Measurements from ENCODE around the gene TRAPPC14. TPM values are rescaled to one million over a fixed set of nuclear protein-coding genes. Genes with fewer than 3 reads are reported as not detected.

The TRAPPC14 gene
- total and polyA plus RNA-seq, 2 of the 13 experiments (the other 11 are each of a cell fraction or from before 2014, with no cell fraction given): 4.7 to 9.6 TPM

GRCh38 chr7:100111914-100112313 is 46.6 kb downstream of the TRAPPC14 start (continued):
- TF ChIP-seq ZNF296 (CRISPR knock-in tag; conservative IDR thresholded peaks at IDR 0.05) (no peak), CTCF (CRISPR knock-in tag; IDR thresholded peaks at IDR 0.05) (no peak)

GRCh38 chr7:100111156-100111555 is 47.4 kb downstream of the TRAPPC14 start:
- H3K36me3 ChIP-seq (replicated peaks in 1 of 2; ENCODE audit: control insufficient read depth in 1 of 2, insufficient read depth in 2 of 2, low read length in 2 of 2): peaks cover 7 to 36% of the 10 kb centered on the region in 2 experiments; a peak in 4 of 5 replicates
- no peaks in the 10 kb centered on the region for H4K20me1 ChIP-seq (ENCODE audit: insufficient read depth, low read length)
- ChIA-PET POLR2A (no interaction called here), CTCF (ENCODE audit: low intra/inter-chr PET ratio, low total read pairs) (no interaction called here)
- no peak for FAIRE-seq
- no peak overlapping the region for H3K4me3 ChIP-seq (replicated peaks in 1 of 3; ENCODE audit: insufficient read depth in 1 of 3, low read depth in 2 of 3, low read length in 3 of 3)
- WGBS (ENCODE audit: low lambda C conversion rate): 100% methylated on average over 2 of the region's 7 CpGs
- intact Hi-C loops (cut with micrococcal nuclease; ENCODE audit: unreplicated experiment): no loop called here
- no peaks in the 10 kb centered on the region for H3K27me3 ChIP-seq (ENCODE audit: control insufficient read depth in 1 of 2, insufficient read depth in 2 of 2, low read length in 2 of 2)
- peaks cover 22% of the 10 kb centered on the region for H3K4me1 ChIP-seq (ENCODE audit: insufficient read depth, low read length)
- no peak for DNase-seq (ENCODE audit: low spot score)
- no peaks in the 10 kb centered on the region for H3K79me2 ChIP-seq (ENCODE audit: insufficient read depth, low read length)
- H3K27ac ChIP-seq (ENCODE audit: extremely low read length, insufficient read depth, low read length): no peak overlapping the region
- BruUV-seq (replicated peaks): no TSS peak
- TF ChIP-seq HNRNPH1 (optimal IDR thresholded peaks at IDR 0.05; ENCODE audit: low read depth, low read length) (no peak), CREM (IDR thresholded peaks at IDR 0.05) (no peak), CREM (CRISPR knock-in tag; IDR thresholded peaks at IDR 0.05) (no peak), ZNF724P (CRISPR knock-in tag; IDR thresholded peaks at IDR 0.05; ENCODE audit: borderline replicate concordance) (no peak), MLLT10 (CRISPR knock-in tag; IDR thresholded peaks at IDR 0.05) (no peak), EP300 (IDR thresholded peaks at IDR 0.05; ENCODE audit: low read depth in 2 of 2, low read length in 2 of 2) (no peak), EP300 (CRISPR knock-in tag; IDR thresholded peaks at IDR 0.05; ENCODE audit: borderline replicate concordance) (no peak), KDM4B (CRISPR knock-in tag; IDR thresholded peaks at IDR 0.05) (no peak)
- TF ChIP-seq, protein P1, sequence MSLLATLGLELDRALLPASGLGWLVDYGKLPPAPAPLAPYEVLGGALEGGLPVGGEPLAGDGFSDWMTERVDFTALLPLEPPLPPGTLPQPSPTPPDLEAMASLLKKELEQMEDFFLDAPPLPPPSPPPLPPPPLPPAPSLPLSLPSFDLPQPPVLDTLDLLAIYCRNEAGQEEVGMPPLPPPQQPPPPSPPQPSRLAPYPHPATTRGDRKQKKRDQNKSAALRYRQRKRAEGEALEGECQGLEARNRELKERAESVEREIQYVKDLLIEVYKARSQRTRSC (CRISPR knock-in tag; IDR thresholded peaks at IDR 0.05; ENCODE audit: low read depth): no peak
- no peak overlapping the region for H3K4me2 ChIP-seq (ENCODE audit: low read depth, low read length)
- no peak overlapping the region for H3K9ac ChIP-seq (ENCODE audit: insufficient read depth, low read depth, low read length)
- H2AFZ ChIP-seq (ENCODE audit: low read length): no peak overlapping the region
- no peaks in the 10 kb centered on the region for H3K9me3 ChIP-seq (ENCODE audit: low read length)
- no peak for ATAC-seq
- in situ Hi-C loops (cut with HindIII; ENCODE audit: extremely low pct_ligation_motif_present, low pct_unique_long_range_greater_than_20kb): no loop called here

Measured in HepG2 (cell line).